ENCODE data around the gene VPS8.

Gene VPS8, protein sequence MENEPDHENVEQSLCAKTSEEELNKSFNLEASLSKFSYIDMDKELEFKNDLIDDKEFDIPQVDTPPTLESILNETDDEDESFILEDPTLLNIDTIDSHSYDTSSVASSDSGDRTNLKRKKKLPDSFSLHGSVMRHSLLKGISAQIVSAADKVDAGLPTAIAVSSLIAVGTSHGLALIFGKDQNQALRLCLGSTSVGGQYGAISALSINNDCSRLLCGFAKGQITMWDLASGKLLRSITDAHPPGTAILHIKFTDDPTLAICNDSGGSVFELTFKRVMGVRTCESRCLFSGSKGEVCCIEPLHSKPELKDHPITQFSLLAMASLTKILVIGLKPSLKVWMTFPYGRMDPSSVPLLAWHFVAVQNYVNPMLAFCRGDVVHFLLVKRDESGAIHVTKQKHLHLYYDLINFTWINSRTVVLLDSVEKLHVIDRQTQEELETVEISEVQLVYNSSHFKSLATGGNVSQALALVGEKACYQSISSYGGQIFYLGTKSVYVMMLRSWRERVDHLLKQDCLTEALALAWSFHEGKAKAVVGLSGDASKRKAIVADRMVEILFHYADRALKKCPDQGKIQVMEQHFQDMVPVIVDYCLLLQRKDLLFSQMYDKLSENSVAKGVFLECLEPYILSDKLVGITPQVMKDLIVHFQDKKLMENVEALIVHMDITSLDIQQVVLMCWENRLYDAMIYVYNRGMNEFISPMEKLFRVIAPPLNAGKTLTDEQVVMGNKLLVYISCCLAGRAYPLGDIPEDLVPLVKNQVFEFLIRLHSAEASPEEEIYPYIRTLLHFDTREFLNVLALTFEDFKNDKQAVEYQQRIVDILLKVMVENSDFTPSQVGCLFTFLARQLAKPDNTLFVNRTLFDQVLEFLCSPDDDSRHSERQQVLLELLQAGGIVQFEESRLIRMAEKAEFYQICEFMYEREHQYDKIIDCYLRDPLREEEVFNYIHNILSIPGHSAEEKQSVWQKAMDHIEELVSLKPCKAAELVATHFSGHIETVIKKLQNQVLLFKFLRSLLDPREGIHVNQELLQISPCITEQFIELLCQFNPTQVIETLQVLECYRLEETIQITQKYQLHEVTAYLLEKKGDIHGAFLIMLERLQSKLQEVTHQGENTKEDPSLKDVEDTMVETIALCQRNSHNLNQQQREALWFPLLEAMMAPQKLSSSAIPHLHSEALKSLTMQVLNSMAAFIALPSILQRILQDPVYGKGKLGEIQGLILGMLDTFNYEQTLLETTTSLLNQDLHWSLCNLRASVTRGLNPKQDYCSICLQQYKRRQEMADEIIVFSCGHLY (N-terminal part only)

DNA sequence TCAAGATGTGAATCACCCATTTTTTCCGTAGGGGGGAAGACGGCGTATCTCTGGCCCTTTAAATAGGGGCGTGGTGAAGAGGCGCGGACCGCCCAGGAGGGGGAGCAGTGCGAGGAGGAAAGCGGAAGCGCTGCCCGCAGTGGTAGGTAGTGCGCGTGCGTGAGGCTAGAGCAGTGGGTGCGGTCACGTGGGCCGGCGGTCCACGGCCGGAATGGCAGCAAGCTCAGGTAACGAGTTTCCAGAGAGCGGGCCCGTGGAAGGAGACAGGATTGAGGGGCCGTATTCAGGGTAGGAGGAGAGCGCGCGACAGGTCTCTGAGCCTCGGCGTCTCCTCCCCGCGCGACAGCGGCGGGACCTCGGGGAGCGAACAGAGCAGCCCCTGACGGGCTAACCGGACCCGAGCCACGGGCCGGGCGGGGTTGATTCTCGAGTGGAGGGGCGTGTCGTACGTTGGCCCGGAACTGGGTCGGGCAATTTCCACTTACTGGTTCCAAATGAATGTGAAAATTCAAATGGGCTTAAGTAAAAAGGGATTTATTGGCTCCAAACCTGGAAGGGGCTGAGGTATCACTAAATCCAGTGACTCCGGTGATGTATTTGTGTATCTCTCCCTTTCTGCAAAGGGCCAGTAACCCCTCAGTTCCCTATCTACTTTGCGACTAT, at the start of gene VPS8:
TSS of gene VPS8 (plus strand) at position 168 of the 663 bp plus-strand sequence. CDS start 12,467 bp downstream, outside the sequence.
- DNase-seq, result peak; percentile 98

DNA sequence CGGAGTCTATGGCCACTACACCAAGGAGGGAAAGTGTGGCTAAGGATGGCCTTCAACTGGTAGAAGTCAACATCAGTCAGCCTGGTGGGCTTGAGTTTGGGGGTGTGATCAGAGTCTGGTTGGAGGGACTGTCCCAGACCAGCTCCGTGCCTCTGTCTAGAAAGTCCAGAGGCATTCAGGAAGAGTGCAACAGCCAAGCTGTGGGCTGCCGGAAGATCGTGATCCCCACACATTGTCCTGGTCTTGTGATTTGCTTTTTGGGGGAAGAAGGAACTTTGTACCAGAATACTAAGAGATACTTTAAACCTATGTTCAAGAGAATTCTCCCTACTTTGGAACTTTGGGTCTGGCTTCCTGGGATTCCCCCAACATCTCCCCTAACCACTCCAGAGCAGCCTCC, 47.8 kb upstream of the VPS8 start:
- no peak for DNase-seq

DNA sequence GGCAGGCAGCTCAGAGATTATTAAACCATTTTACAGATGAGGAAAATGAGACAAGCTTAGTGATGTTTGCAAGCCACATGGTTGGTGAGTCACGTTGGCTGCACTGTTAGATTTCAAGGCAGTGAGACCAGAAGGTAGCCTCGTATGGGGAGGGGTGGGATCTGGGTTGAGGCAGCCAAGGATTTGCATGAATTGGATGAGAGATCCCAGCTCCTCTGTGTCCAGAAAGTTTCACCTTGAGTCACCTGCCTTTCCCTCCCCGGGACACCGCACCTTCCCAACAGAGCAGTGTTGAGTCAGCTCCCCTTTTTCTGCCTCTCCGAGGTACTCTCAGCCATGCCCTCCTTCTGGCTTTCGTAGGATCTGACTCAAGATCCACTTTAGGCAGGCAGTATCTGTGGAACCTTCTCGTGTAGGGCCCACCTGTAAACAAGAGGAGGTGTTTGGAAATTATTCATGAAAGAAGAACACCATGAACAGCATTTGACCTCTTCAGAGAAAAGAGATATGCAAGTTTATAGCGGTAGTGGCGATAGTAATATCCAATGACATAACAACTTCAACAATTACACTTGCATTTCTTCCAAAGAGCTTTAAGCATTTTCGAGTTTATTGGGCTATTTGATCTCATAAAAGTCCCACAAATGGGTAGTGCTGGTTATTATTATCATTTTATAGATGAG, 46.8 kb upstream of the VPS8 start:
- DNase-seq, result no peak

DNA sequence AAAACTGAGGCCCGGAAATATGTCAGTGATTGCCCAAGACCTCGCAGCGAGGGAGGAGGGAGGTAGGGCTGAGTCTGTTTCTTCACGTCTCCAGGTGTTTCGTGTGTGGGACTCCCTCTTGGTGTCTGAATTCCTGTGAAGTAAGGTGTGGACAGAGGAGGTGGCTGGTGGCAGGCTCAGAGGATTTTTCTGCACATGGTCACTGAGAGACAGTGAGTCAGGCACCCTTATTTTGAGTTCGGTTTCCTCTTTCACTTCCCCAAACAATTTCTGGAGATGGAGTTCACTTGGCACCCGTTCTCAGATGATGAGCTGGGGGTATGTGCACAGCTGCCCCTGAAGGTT, 46.3 kb upstream of the VPS8 start:
- DNase-seq, result no peak

DNA sequence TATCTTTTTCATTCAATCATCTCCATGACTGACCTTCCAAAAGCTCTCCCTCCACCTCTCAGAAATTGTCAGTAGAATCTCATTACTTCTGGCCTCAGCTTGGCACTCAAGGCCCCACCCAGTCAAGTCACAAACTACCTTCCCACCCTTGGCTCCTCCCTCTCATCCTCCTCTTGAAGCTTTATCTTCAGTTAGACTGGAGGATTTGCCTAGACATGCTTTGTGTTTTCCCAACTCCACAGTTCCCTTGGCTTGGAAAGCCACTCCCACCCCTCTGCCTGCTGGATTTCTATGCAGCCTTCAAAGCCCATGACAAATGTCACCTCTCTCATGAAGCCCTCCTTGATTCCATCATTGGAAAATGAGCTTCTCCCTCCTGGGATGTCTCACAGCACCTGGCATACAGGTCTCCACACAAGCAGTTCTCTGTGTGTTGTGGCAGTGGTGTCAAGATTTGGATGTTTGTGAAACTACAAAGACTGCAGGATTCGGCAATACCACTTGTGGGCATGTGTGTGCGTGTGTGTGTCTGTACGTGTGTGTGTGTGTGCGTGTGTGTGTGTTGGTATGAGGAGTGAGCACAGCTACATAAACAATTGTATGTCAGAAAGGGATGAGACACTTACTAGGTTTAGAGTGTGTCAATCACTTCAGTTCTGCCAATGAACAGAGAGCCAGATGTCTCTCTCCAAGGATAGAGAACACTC, 45.3 kb upstream of the VPS8 start:
- DNase-seq, result no peak

DNA sequence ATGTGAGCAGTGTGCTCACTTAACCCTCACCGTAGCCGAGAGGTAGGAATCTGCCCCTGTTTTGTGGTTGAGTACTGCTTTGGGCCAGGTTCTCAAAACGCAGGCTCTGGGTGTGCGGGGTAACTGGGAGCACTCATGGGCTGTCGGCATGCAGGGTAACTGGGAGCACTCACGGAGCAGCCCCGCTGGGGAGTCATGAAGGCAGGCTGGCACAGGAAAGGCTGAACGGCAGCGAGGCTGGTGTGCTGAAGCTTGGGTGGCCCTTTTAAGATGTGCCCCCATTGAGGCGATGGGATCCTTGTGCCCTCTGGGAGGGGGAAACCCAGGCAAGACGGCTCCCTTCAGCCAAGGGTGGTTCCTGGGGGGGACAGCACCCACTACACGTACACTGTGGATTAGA, 44.6 kb upstream of the VPS8 start:
- DNase-seq, result no peak

DNA sequence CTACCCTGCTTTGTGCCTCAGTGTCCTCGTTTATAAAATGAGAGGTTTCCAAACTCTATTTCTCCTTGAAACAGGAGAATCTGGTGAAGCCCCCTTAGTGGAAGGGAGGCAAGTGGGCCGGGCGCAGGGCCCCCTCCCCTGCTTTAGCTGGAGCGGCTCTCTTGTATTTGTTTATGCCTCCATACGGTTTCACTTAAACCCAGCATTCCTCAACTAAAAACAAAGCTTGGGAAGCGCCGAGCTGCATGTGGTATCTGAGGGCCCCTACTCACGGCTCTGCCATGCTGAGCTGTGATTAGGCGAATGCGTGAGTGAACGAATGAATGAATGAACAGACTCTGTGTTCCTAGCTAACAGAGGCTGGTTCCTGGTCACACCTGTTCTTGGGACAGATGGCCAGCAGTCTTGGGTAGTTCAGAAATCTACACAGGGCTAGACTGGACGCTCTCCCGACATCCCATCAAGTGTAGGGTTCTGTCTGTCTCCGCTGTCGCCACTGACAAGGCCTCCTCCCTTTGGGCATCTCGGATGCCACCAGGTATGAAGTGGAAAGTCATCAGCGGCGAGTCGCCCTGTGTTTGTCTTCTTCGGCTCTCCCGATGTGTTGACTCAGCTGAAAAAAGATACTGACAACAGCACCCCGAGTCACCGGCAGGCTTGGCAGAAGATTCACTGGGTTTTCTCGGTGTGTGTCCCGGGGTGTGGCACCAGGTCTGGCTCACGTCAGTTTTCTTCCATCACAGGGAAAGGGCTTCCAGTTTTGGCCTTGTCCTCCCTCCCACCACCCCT, 42.4 kb upstream of the VPS8 start:
- DNase-seq, result no peak

DNA sequence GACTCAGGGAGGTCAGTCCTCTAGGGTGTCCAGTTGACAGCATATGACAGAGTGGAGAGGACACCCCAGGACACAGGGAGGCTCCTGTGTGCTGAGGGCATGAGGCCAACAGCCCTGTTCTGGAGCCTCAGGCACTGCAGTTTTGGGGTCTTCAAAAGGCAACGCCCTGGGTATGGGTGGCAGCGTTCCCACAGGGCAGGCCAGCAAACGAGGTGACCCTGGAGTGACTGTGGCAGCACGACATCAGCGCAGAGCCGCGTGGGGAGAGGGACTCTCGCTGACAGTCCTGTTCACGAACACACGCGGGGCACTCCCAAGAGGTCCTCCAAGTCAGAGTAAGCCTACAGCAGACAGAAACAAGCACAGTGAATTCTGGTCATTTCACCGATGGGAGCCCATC, 41.4 kb upstream of the VPS8 start:
- no peak for DNase-seq

DNA sequence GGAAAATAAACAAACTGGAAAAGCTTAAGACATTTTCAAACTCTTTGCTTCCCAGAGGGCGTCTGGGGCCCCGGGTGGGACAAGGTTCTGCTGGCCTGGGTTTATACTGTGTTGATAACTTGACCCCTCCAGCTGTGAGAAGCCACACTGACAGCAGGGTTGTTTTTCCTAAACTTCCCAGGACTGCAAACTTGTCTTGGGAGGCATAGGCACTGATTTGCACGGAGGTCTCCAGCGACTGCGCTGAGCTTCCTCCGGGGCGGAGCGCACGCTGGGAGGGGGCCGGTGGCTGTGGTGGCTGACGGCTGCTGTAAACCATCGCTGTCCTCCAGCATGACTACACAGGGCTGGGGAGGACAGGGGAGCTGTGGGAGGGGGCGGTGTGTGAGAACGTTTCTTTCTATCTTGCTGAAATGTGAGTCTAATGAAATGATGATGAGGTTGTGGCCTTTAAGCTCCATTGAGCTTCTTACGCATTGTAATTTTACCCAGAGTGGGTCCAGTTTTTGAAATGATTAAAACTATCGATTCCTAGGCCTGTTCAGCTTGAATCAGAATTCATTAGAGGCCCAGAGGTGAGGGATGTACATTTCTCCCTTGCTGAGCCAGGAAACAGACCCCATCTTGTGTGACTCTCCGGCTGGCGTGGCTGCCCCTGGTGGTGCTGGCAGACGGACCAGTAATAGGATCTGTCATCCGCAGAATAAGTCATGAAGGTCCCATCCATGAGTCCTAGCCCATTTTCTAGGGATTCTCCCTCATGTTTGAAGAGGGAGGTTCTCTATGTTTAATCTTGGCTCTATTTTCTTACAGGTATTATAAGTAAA, 40.5 kb upstream of the VPS8 start:
- no peak for DNase-seq

DNA sequence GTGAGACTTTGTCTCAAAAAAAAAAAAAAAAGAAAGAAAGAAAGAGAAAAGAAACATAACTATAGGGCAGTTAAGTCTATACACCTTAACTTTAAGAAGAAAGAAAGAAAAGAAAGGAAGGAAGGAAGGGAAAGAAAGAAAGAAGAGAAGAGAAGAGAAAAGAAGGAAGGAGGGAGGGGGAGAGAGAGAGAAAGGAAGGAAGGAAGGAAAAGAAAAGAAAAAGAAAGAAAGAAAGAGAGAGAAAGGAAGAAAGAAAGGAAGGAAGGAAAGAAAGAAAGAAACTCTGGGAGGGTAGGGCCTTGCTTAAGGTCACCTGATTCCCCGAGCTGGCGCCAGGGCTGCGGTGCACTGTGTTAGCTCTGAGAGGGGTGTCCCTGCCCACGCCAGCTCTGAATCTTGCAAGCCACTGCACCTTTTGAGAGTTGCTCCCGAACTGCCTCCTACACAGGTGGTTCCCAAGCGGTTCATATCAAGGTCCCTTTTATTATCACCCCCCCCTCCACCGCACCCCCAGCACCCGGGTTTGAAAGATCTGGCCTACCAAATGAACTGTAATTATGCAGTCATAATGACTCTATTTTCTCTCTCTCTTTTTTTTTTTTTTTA, 39.2 kb upstream of the VPS8 start:
- DNase-seq, result no peak

DNA sequence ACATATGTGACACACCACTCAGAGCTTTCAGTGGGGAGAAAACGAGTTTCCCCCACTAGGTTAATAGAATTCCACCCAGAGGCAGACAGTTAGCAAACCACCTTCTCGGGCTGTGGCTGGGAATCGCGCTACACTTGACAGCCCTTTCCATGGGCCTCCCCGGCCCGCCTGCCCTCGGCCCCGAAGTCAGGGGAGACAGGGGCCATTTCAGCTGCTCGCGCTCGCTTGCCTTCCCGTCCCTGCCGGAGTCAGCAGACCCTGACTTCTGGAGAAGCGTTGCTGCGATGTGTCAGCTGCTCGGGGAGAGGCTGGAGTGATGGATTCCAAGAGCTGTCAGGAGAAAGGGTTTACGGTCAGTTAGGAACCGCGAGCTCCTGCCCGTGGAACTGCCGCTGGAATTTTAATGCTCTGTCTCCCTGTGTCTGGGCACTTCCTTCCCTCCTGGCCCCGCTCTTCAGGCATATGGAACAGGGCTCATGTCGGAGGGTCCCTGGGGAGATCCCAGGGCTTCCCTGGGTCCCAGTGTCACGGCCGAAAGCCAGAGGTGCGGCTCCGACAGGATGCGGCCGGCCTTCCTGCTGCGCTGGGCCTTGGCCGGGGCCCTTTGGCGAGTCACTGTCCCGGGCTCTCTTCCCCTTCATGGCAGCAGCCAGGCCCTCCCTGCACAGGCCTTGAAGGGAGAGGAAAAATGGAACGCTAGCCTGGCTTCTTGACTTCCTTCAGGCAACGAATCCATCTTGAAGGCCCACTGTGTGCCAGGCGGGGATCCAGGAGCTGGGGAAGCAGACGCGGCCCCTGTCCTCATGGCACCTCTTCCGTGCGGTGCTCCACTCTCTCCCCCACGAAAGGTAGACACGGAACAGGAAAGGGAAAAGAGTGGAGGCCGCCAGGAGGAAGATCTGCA, 38.4 kb upstream of the VPS8 start:
- DNase-seq, result no peak

DNA sequence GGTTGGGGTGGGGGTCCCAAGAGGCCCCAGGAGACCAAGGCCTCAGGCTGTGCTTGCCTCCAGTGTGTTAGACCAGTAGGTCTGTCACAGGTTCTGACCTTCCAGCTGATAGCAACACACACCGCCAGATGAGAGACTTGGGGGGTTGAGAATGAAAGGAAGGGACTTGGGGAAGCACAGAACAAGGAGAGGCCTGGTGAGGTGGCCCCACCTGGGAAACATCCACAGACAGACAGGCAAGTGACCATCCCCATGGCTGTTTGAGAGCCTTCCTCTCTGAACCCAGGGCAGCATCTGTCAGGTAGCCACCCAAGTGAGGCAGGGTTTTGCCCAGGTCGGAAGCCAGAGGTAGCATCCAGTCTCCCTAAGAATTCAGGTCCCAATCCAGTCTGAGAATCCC, 35.0 kb upstream of the VPS8 start:
- DNase-seq, result no peak

DNA sequence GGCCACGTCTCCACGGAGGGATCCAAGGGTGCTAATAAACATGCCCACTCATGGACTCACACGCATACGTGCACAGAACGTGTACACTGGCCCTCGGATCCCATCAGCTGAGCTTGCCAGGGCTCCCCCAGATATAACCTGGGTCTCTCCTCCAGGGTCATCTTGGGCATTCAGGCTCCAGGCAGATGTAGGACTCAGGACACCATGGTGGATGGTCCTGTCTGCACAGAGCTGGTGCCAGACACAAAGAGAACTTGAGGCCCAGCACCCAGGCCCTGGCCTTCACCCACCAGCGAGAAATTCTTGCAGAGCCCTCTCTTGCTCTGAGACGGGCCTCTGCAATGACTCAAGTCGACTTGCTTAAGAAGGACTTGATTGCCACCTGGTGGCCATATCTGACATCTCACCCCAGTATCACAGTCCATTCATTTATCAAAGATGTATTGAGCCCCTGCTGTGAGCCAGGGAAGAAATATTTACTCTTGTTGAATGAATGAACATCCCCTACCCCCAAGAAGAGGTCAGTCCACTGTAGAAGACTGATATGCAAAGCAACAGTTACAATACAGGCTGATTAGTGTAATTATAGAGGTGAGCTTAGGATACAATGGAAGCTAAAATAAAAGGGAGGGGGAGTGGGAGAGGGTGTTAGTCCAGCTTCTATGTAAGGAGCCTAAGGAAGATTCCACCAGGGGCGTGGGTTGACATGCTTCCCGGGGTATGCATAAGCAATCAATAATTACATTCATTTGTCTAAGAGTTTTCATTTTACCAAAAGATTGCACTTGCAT, 34.2 kb upstream of the VPS8 start:
- DNase-seq, result peak; percentile 88

DNA sequence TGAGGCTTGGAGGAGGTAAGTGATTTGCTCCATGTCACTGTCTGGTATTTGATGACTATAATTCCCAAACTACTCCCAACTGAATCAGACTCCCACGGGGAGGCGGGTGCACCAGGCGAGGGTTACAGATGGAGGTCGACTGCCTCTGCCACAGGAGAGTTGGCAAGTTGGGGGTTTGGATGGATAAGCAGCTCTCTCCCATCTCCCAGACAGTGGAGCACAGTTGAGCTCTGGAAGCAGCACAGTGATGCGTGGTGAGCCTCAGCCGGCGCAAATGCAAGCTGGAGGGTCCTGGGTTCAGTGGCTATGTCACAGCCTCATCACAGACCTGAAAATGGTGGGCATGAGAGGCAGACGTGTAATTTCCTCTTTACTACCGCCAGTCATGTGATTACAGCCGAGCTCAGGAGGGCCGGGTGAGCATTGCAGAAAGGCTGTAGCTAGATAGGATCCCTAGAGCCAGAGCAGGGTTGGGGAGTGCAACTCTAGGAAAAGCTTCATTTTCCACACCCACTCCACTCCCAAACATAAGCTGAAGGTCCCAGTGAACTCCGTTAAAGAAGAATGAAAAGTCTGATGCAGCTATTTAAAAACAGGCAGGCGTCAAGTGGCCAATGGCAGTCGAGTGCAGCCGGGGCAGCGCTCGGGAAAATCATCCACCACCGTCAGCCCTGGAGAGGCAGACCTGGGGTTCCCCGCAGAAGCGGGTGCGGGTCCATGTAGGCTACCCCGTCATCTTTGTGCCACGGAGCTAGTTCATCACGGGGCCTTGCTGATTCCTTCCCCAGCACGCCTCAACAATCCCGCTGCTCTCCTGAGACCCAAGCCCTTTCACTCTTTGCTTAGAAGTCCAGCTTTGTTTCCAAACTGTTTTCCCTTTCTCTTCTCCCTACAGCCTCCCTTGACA, 33.3 kb upstream of the VPS8 start:
- DNase-seq, result no peak

DNA sequence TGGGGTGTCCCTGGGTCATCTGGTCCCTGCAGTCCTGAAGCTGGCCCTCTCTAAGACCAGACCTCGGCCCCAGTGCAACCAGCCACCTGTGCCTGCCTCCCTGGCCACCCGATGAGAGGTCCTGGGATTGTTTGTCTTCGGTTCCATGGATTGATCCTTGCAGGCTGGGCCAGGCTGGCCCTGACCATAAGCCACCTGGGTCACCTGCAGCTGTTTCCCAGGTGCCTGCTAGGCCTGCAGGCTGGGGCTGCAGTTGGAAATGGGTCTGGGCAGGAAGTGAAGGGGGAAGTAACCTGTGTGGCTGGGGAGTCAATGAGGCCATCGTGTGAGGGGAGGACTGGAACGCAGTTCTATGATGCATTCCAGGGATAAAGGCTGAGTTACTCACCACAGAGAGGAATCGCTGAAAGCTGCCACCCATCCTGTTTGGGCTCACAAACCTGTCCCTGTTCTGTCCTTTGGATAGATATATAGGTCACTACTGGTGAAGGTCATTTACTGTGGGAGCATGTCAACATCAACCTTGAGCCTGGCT, 30.9 kb upstream of the VPS8 start:
- DNase-seq, result no peak

DNA sequence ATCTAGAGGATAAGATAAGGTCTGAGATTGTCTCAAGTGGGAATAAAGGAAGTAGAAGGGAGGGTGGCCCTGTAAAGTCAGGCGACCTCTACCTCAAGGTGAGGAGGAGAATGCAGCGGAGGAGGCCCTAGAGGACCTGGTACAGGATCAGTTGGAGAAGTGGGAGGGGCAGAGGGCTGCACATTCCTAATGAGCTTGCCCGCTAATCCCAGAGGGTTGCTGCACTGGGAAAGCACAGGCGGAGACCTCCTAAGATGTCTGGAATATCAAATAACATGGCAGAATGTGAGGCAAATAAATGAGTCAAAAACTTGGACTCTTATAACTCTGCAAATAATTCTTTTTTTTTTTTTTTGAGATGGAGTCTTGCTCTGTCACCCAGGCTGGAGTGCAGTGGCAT, 30.2 kb upstream of the VPS8 start:
- DNase-seq, result no peak
